Epithelial cell of esophagus (primary cell): ENCODE results near the gene DLGAP1.
"Not testable (repeated sequence)": the region's sequence is repeated elsewhere in the genome, so short reads cannot be mapped to it uniquely, and the experiment has no call there.

Experiments
- DNase-seq: peaks from one replicate; pipeline ENCODE4 v3.0.0; 2010; ENCODE audit warnings: low read depth
- H3K4me3 ChIP-seq: 2 replicates; pipeline ENCODE4 v1.5.1; 2011; ENCODE audit warnings: mild to moderate bottlenecking, low read length, control low read depth
- CTCF ChIP-seq: IDR thresholded peaks from 2 replicates; pipeline ENCODE4 v1.5.1; 2011; ENCODE audit warnings: low read depth, mild to moderate bottlenecking, low read length, control low read depth, inconsistent platforms; ENCODE audit not compliant: insufficient read depth; ENCODE audit errors: missing control alignments

The DLGAP1 gene

GRCh38 chr18:3472681-3473544, 982.2 kb downstream of the DLGAP1 start:
- no peak for TF ChIP-seq CTCF
- no peak overlapping the region for H3K4me3 ChIP-seq
- no peak for DNase-seq

DNA sequence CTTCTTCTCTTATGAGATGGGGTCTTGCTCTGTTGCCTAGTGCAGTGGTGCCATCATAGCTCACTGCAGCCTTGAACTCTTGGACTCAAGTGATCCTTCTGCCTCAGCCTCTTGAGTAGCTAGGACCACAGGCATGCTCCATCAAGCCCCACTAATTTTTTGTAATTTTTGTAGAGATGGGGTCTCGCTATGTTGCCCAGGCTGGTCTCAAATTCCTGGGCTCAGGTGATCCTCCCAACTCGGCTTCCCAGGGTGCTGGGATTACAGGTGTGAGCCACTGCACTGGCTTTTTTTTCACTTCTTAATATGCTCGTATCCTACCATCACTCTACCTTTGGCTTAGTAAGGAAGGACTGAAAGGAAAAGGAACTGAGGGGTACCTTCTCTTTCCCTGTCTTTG, 983.0 kb downstream of the DLGAP1 start:
- H3K4me3 ChIP-seq, DNase-seq: not testable (repeated sequence)

GRCh38 chr18:3471141-3471648, 983.9 kb downstream of the DLGAP1 start:
- no peak for DNase-seq
- TF ChIP-seq CTCF = no peak
- no peak overlapping the region for H3K4me3 ChIP-seq

DNA sequence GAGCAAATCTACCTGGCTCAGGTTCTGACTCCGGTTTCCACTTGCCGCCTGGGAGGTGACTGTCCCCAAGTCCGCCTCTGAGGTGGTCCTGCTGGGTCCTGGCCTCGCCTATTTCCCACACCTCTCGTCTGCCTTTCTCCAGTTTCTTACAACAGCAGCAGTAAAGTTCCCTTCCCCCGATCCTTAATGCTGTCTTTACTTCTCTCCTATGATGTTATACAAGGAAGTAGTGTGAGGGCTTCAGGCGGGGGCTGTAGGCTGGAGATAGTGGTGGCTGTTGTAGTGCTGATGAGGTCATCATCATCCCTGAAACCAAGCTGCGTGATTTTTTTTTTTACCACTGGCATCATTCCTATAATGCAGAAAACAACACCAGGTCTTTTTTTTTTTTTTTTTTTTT, 986.3 kb downstream of the DLGAP1 start:
- TF ChIP-seq CTCF = no peak
- no peak for DNase-seq
- no peak overlapping the region for H3K4me3 ChIP-seq

DNA sequence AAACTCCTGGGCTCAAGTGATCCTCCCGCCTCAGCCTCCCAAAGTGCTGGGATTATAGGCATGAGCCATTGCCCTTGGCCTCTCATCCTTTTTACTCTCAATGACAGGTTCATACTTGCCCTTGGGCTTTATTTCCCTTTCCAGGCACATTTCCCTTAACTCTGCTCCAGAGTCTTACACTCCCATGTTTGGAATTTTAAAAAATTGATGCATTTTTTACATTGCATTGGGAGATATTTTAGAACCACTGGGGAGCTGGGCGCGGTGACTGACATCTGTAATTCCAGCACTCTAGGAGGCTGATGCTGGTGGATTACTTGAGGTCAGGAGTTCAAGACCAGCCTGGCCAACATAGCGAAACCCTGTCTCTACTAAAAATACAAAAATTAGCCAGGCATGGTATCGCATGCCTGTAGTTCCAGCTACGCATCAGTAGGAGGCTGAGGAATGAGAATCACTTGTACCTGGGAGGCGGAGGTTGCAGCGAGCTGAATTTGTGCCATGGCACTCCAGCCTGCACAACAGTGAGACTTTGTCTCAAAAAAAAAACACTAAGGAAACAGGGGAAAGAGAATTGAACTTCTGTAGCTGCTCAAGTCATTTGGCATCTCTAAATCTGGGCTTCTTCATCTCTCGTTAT, 986.9 kb downstream of the DLGAP1 start:
- no peak for DNase-seq
- no peak overlapping the region for H3K4me3 ChIP-seq
- TF ChIP-seq CTCF = no peak

DNA sequence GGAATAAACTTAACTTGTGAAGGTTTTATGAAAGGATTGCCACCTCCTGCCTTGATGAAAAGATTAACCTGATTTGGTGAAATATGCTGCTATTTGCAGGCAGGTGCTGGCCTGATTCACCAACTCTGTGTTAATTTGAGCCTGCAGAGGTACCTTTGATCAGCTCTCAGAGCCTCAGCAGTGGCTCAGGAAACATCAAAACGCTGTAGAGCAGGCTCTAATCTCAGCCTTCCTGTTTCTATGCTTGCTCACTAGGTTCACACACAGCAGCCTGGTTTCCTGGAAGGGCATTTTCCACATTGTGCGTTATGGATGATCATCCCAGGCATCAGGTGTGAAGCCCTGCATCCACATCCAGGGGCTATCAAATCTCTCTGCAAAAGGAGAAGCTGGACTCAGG, 988.2 kb downstream of the DLGAP1 start:
- no peak for TF ChIP-seq CTCF
- DNase-seq = peak; percentile 19
- H3K4me3 ChIP-seq = no peak overlapping the region

DNA sequence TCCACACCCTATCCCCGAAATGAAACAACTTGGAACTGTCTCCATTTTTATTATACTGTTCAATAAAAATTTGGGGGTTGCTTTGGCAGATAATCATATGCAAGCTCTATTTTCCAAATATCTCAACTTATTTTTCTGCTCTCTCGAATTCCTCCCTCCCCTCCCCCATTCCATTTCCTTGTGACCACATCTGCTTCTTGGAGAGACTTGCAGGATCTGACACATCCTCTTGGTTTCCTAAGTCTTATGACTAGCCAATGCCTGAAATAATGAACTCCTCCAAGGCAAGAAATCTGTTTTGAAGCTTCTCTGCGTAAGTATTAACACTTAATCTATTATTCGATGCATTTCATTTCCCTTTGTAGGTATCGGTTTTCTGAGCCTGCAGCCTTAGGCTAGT, 989.1 kb downstream of the DLGAP1 start:
- no peak for TF ChIP-seq CTCF
- peak; percentile 84 for DNase-seq
- no peak overlapping the region for H3K4me3 ChIP-seq
